HepG2 (cell line): ENCODE results near the gene HK2. TPM values are rescaled to one million over a fixed set of nuclear protein-coding genes. Genes with fewer than 3 reads are reported as not detected.

Experiments used
- ATAC-seq: fragments of 200-7000 bp; cut with Tn5 transposase; 3 replicates; pipeline ENCODE4 v1.9.1; 2020; ENCODE audit warnings: mild to moderate bottlenecking, moderate library complexity
- BruUV-seq: library from RNA; stranded (reverse); fragments of 400-500 nt; replicated peaks from 2 replicates; lab custom pipeline; 2021; lab: Mats Ljungman, UMichigan
- CTCF ChIA-PET: fragments of 300-600 bp; formaldehyde crosslinking; extraction: SDS; loops from one replicate; lab custom pipeline; 2021; ENCODE audit warnings: low total read pairs, inconsistent platforms, low intra/inter-chr PET ratio; lab: Yijun Ruan, JAX
- POLR2A ChIA-PET: fragments of 350-600 bp; sonication (Branson Sonifier 250); formaldehyde crosslinking; loops from one replicate; lab custom pipeline; 2020; ENCODE audit warnings: antibody characterized with exemption, inconsistent platforms; lab: Yijun Ruan, JAX
- DNase-seq: peaks from one replicate; pipeline ENCODE4 v3.0.0-alpha.2; 2015; ENCODE audit warnings: low spot score
- FAIRE-seq: peaks from 3 replicates; lab custom pipeline; 2011; peaks lifted over from hg19 to GRCh38; lab: Jason Lieb, UNC
- H2AFZ ChIP-seq: one replicate; pipeline ENCODE4 v1.6.1; 2011; ENCODE audit warnings: low read length, inconsistent platforms
- H3K27ac ChIP-seq: fragments of 300-600 bp; 3 replicates; pipeline ENCODE4 v1.8.0; 2011; ENCODE audit warnings: mixed run types, mild to moderate bottlenecking, mixed read lengths, low read length, inconsistent platforms; ENCODE audit not compliant: insufficient read depth; ENCODE audit errors: extremely low read length
- H3K27me3 ChIP-seq, 2 experiments: fragments of 200-600 bp in 1 of 2; 2 replicates in 1 of 2; 3 replicates in 1 of 2; pipeline versions ENCODE4 v1.6.0 to v1.8.0; 2011; ENCODE audit warnings: low read length in 2 of 2, mild to moderate bottlenecking in 2 of 2, moderate library complexity in 2 of 2, inconsistent platforms in 1 of 2; ENCODE audit not compliant: insufficient read depth in 2 of 2, control insufficient read depth in 1 of 2
- H3K36me3 ChIP-seq, 2 experiments: fragments of 200-600 bp in 1 of 2; replicated peaks in 1 of 2; 2 replicates in 1 of 2; 3 replicates in 1 of 2; pipeline versions ENCODE4 v1.5.1 to v1.8.0; 2011; ENCODE audit warnings: low read length in 2 of 2, inconsistent platforms in 1 of 2; ENCODE audit not compliant: insufficient read depth in 2 of 2, control insufficient read depth in 1 of 2
- H3K4me1 ChIP-seq: 2 replicates; pipeline ENCODE4 v1.5.1; 2012; ENCODE audit warnings: low read length, inconsistent platforms; ENCODE audit not compliant: insufficient read depth
- H3K4me2 ChIP-seq: 2 replicates; pipeline ENCODE4 v1.6.0; 2011; ENCODE audit warnings: low read depth, low read length, inconsistent platforms
- H3K4me3 ChIP-seq, 3 experiments: fragments of 200-600 bp in 1 of 3; sonication (generic), shearing (Covaris generic) in 1 of 3; replicated peaks in 1 of 3; 2 replicates each; pipeline ENCODE4 v1.5.1; 2011 to 2016; ENCODE audit warnings: low read length in 3 of 3, inconsistent platforms in 2 of 3, low read depth in 2 of 3, mild to moderate bottlenecking in 2 of 3, control low read depth in 1 of 3, mixed read lengths in 1 of 3; ENCODE audit not compliant: insufficient read depth in 1 of 3
- H3K79me2 ChIP-seq: one replicate; pipeline ENCODE4 v1.6.1; 2011; ENCODE audit warnings: low read length, inconsistent platforms; ENCODE audit not compliant: insufficient read depth
- H3K9ac ChIP-seq: 2 replicates; pipeline ENCODE4 v1.6.0; 2011; ENCODE audit warnings: mild to moderate bottlenecking, low read depth, low read length, inconsistent platforms; ENCODE audit not compliant: insufficient read depth
- H3K9me3 ChIP-seq: 2 replicates; pipeline ENCODE4 v1.5.1; 2012; ENCODE audit warnings: mild to moderate bottlenecking, low read length
- H4K20me1 ChIP-seq: 2 replicates; pipeline ENCODE4 v1.6.0; 2011; ENCODE audit warnings: inconsistent platforms, mild to moderate bottlenecking, low read length, moderate library complexity; ENCODE audit not compliant: insufficient read depth
- AKAP8 ChIP-seq: sonication (generic); formaldehyde crosslinking; IDR thresholded peaks from 2 replicates; pipeline ENCODE4 v1.5.1; 2020; ENCODE audit warnings: mild to moderate bottlenecking, missing genetic modification reagents
- NBN ChIP-seq: fragments of 450-650 bp; conservative IDR thresholded peaks from 2 replicates; pipeline ENCODE4 v1.6.1; 2017
- SKIL ChIP-seq: sonication (generic); formaldehyde crosslinking; IDR thresholded peaks from 2 replicates; pipeline ENCODE4 v1.8.0; 2022; ENCODE audit warnings: missing genetic modification reagents, mild to moderate bottlenecking, moderate library complexity, borderline replicate concordance
- ZBTB40 ChIP-seq, 2 experiments: fragments of 450-650 bp in 1 of 2; sonication (generic) in 1 of 2; formaldehyde crosslinking in 1 of 2; IDR thresholded peaks; 2 replicates each; pipeline versions ENCODE4 v1.6.1 to v1.8.0; 2016 to 2022; ENCODE audit warnings: antibody characterized with exemption in 1 of 2, mild to moderate bottlenecking in 1 of 2, missing genetic modification reagents in 1 of 2
- ZNF232 ChIP-seq: sonication (generic); formaldehyde crosslinking; IDR thresholded peaks from 2 replicates; pipeline ENCODE4 v1.4.0; 2020; ENCODE audit warnings: missing genetic modification reagents, borderline replicate concordance
- WGBS: methylation state at CpG from one replicate; pipeline ENCODE4 v1.1.6; 2017; ENCODE audit warnings: low lambda C conversion rate; 5-methylcytosine and 5-hydroxymethylcytosine counted together
- in situ Hi-C: cut with HindIII; loops from 2 replicates; pipeline ENCODE4 v1.10.0; 2017; ENCODE audit warnings: low pct_unique_long_range_greater_than_20kb; ENCODE audit not compliant: extremely low pct_ligation_motif_present
- intact Hi-C: fragments of 100-400 bp; cut with micrococcal nuclease; formaldehyde crosslinking; loops from one replicate; pipeline ENCODE4 v1.10.0; 2022; ENCODE audit not compliant: unreplicated experiment
- polyA plus RNA-seq, 8 experiments: library from polyadenylated mRNA; depleted of rRNA in 3 of 8; stranded (reverse) in 7 of 8; unstranded in 1 of 8; fragments of >200 nt; fragmentation: Illumina TruSeq in 4 of 8; extraction: Trizol in 4 of 8; gene quantifications; 2 replicates each; pipeline versions ENCODE4 v1.2.1 to v1.2.3, GENCODE V29; 2011 to 2016; ENCODE audit warnings: low read depth in 4 of 8, missing spikeins in 1 of 8, mixed read lengths in 1 of 8; ENCODE audit not compliant: insufficient read depth in 1 of 8
- total RNA-seq, 5 experiments: library from RNA; depleted of rRNA; stranded (reverse); fragments of >200 nt; fragmentation: Illumina TruSeq; extraction: Trizol; gene quantifications; 2 replicates each; pipeline ENCODE4 v1.2.3, GENCODE V29; 2016; ENCODE audit warnings: low read depth in 1 of 5
- TF ChIP-seq, protein P1 (sequence below): sonication (generic); formaldehyde crosslinking; IDR thresholded peaks from 2 replicates; pipeline ENCODE4 v1.8.1; 2023; ENCODE audit warnings: missing genetic modification reagents, inconsistent platforms, borderline replicate concordance

The HK2 gene
- total and polyA plus RNA-seq, 2 of the 13 experiments (the other 11 are each of a cell fraction or from before 2014, with no cell fraction given), result 13.2 to 101 TPM

DNA sequence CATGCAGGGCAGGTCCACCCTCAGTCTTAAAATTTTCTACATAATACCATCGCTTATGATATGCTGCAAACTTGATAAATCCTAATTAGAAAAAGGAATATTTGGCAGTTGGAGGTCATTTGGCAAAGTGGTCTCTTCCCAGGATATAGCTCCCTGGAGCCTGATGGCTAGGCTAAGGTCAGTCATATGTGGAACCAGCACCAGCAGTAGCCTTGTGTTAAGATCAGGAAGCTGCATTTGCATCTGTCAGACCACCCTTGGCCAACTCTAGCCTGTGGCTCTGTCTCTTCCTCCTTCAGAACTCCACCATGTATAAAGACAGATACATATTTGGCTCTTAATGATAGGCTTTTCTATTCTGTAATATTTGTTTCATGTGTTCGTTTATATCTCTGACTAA, 5.4 kb upstream of the HK2 start:
- Histone ChIP-seq H3K9ac (no peak overlapping the region), H3K9me3 (no peaks in the 10 kb centered on the region), H3K4me1 (peaks cover 39% of the 10 kb centered on the region), H3K27ac (no peak overlapping the region), H3K27me3 (peaks cover 0 to 13% of the 10 kb centered on the region in 2 experiments; a peak in 3 of 5 replicates), H4K20me1 (no peaks in the 10 kb centered on the region), H3K4me3 (no peak overlapping the region), H2AFZ (no peak overlapping the region), H3K79me2 (peaks cover 4% of the 10 kb centered on the region), H3K4me2 (no peak overlapping the region), H3K36me3 (no peaks in the 10 kb centered on the region)
- ChIA-PET CTCF (no interaction called here), POLR2A (no interaction called here)
- ATAC-seq, result no peak
- WGBS, result 29% methylated on average over 2 of the region's 2 CpGs
- no peak for FAIRE-seq
- in situ Hi-C loops, result no loop called here
- no TSS peak for BruUV-seq
- DNase-seq, result no peak
- TF ChIP-seq ZNF232 (CRISPR knock-in tag), result no peak
- TF ChIP-seq ZBTB40 (IDR thresholded peaks at IDR 0.05), result no peak
- TF ChIP-seq ZBTB40 (CRISPR knock-in tag; IDR thresholded peaks at IDR 0.05), result no peak
- no peak for TF ChIP-seq NBN
- TF ChIP-seq, protein P1, sequence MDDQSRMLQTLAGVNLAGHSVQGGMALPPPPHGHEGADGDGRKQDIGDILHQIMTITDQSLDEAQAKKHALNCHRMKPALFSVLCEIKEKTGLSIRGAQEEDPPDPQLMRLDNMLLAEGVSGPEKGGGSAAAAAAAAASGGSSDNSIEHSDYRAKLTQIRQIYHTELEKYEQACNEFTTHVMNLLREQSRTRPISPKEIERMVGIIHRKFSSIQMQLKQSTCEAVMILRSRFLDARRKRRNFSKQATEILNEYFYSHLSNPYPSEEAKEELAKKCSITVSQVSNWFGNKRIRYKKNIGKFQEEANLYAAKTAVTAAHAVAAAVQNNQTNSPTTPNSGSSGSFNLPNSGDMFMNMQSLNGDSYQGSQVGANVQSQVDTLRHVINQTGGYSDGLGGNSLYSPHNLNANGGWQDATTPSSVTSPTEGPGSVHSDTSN (CRISPR knock-in tag), result no peak
- TF ChIP-seq SKIL (CRISPR knock-in tag), result no peak
- no peak for TF ChIP-seq AKAP8
- intact Hi-C loops, result no loop called here
